Mucosa of descending colon (tissue), 3 donors: ENCODE measurements around the gene OR4D9. TPM values are rescaled to one million over a fixed set of nuclear protein-coding genes. Genes with fewer than 3 reads are reported as not detected.
A peak's percentile ranks its signal among the peaks of the same experiment; 100 is the strongest.

ENCODE experiments used
- ATAC-seq: fragments of 200-7000 bp; cut with Tn5 transposase; one replicate; pipeline ENCODE4 v1.9.1; 2020; ENCODE audit warnings: mild to moderate bottlenecking, moderate library complexity
- DNase-seq, 3 donors: peaks; one replicate each; pipeline ENCODE4 v3.0.0-alpha.2; 2020
- H3K36me3 ChIP-seq: fragments of 200-600 bp; one replicate; pipeline ENCODE4 v1.8.0; 2021; ENCODE audit warnings: low read depth, mild to moderate bottlenecking
- H3K4me1 ChIP-seq: fragments of 200-600 bp; one replicate; pipeline ENCODE4 v1.8.0; 2021; ENCODE audit warnings: low read depth, mild to moderate bottlenecking
- H3K4me3 ChIP-seq: fragments of 200-600 bp; one replicate; pipeline ENCODE4 v1.8.0; 2021; ENCODE audit warnings: mild to moderate bottlenecking
- H3K9me3 ChIP-seq: fragments of 200-600 bp; one replicate; pipeline ENCODE4 v1.8.0; 2021; ENCODE audit warnings: mild to moderate bottlenecking
- intact Hi-C, 2 donors: fragments of 100-400 bp; cut with DNase I in 1 of 2; cut with micrococcal nuclease in 1 of 2; formaldehyde crosslinking; loops; one replicate each; pipeline versions ENCODE4 v1.11.0 to v1.11.1; 2022; cut with DNase I, micrococcal nuclease
- total RNA-seq, 3 donors: library from RNA; stranded (reverse); fragmentation: NEBNext Ultra II Directional in 2 of 3; extraction: Animal tissue kit (Norgen Biotek cat#: 25700) in 2 of 3; gene quantifications; one replicate each; pipeline versions ENCODE4 v1.2.1 to v1.2.4, GENCODE V29; 2021 to 2023
- TF ChIP-seq, protein P1 (sequence below): fragments of 200-600 bp; IDR thresholded peaks from one replicate; pipeline ENCODE4 v1.8.0; 2022; ENCODE audit warnings: antibody characterized with exemption, mild to moderate bottlenecking
- donor health status: DM: no; HTN: no; CAD: no; lungs with moderate emphysema.
- donor health status: DM: no; HTN: no; CAD: no.
- donor health status: DM: no; HTN: yes; CAD: no.

OR4D9 gene
- total RNA-seq, 3 donors from 2014 or later, result not detected

DNA sequence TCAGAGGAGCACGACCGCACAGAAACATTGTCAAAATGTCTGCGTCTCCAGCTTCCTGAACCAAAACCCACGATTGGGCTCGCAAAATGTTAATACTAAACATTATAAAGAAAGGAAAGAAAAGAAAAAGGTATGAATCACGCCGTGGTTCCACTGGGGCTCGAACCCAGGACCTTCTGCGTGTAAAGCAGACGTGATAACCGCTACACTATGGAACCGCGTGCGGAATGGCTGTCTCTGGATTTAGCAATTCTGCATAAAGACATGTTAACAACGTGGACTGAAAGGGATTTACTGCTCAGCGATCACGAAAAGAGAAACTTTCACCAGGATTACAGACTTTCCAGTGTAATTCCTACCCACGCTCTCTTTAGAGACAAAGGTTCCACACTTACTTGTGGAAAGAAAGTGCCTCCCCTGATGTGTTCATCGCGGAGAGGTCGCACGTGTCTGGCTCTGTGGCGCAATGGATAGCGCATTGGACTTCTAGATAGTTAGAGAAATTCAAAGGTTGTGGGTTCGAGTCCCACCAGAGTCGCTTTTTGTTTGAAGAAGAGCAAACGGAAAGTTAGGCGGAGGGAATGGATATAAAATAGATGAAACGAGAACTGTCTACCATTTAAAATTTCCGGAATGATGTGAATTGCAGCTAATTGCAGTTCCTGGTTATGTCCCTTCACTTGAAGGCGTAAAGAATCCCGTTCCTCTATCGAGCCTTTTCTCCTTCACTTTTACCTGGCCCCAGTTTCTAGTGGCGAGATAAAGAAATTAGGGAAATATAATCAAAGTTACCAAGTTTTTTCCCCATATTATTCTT, 39.7 kb downstream of the OR4D9 start:
- H3K9me3 ChIP-seq, result no peaks in the 10 kb centered on the region
- peak; percentile 74 to 80 (median 74) for DNase-seq
- TF ChIP-seq, protein P1, sequence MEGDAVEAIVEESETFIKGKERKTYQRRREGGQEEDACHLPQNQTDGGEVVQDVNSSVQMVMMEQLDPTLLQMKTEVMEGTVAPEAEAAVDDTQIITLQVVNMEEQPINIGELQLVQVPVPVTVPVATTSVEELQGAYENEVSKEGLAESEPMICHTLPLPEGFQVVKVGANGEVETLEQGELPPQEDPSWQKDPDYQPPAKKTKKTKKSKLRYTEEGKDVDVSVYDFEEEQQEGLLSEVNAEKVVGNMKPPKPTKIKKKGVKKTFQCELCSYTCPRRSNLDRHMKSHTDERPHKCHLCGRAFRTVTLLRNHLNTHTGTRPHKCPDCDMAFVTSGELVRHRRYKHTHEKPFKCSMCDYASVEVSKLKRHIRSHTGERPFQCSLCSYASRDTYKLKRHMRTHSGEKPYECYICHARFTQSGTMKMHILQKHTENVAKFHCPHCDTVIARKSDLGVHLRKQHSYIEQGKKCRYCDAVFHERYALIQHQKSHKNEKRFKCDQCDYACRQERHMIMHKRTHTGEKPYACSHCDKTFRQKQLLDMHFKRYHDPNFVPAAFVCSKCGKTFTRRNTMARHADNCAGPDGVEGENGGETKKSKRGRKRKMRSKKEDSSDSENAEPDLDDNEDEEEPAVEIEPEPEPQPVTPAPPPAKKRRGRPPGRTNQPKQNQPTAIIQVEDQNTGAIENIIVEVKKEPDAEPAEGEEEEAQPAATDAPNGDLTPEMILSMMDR, result no peak
- H3K4me1 ChIP-seq, result no peaks in the 10 kb centered on the region
- H3K36me3 ChIP-seq, result no peaks in the 10 kb centered on the region
- ATAC-seq, result peak; percentile 76
- H3K4me3 ChIP-seq, result no peak overlapping the region
- intact Hi-C loops, result no loop called here

DNA sequence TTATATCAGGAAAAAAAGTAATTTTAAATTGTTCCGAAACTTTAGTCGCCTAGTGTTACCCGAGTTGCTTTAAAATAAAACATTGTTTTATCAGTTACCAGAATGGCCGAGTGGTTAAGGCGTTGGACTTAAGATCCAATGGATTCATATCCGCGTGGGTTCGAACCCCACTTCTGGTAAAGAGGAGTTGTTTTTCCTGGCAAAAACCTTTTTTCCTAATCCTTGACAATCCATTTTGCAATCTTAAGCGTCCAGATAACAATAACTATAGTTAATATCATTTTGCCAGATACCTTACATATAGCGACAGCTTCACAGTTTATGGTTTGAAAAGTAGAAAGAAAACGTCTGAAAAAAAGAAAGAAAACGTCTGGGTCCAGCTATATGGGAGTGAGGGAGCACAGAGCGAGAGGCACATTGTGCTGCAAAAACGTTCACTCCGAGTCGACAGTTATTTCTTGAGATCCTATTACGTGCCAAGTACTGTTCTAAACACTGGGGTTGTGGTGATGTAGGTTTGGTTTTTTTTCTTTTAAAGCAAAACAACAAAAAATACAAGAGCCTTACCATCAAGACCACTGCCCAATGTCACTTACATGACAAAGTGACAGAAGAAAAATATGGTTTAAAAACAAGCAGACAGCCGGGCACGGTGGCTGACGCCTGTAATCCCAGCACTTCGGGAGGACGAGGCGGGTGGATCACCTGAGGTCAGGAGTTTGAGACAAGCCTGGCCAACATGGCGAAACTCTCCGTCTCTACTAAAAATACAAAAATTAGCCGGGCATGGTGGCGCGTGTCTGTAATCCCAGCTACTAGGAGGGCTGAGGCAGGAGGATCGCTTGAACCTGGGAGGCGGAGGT, 40.6 kb downstream of the OR4D9 start:
- H3K4me3 ChIP-seq, result no peak overlapping the region
- H3K9me3 ChIP-seq, result no peaks in the 10 kb centered on the region
- no peak for DNase-seq
- H3K4me1 ChIP-seq, result no peaks in the 10 kb centered on the region
- ATAC-seq, result no peak
- intact Hi-C loops, result no loop called here
- TF ChIP-seq, protein P1, result no peak
- no peaks in the 10 kb centered on the region for H3K36me3 ChIP-seq

DNA sequence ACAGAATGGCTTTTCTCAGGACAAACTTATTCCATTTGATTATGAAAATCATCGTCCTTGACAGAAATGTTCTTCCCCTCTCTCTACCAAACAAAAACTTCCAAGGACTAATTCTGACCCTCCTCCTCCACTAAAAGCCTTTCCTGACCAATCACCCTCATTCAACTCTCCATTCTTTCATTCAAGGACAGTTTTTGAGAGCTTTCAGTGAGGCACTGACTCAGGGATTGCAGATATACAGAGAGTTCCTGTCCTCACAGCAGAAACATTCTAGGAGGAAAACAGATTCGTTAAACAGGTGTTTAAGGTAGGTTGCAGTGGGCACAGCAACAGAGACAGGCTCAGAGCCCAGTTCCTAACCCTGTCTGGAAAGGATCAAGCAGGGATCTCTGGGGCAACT, 41.5 kb downstream of the OR4D9 start:
- H3K36me3 ChIP-seq, result no peaks in the 10 kb centered on the region
- intact Hi-C loops, result no loop called here
- no peaks in the 10 kb centered on the region for H3K9me3 ChIP-seq
- DNase-seq (no peak), ATAC-seq (no peak)
- H3K4me3 ChIP-seq, result no peak overlapping the region
- TF ChIP-seq, protein P1, result no peak
- no peaks in the 10 kb centered on the region for H3K4me1 ChIP-seq

DNA sequence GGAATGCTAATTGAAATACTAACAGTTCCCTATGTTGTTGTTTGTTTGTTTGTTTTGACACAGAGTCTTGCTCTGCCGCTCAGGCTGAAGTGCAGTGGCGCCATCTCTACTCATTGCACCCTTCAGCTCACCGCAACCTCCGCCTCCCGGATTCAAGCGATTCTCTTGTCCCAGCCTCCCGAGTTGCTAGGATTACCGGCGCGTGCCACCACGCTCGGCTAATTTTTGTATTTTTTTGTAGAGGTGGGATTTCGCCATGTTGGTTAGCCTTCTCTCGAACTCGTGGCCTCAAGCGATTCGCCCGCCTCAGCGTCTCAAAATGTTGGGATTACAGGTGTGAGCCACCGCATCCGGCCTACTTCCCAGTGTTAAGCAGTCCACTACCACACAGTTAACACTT, 42.0 kb downstream of the OR4D9 start:
- DNase-seq (no peak), ATAC-seq (no peak)
- TF ChIP-seq, protein P1, result no peak
- Histone ChIP-seq H3K4me3 (no peak overlapping the region), H3K36me3 (no peaks in the 10 kb centered on the region), H3K4me1 (no peaks in the 10 kb centered on the region), H3K9me3 (no peaks in the 10 kb centered on the region)
- intact Hi-C loops, result no loop called here

DNA sequence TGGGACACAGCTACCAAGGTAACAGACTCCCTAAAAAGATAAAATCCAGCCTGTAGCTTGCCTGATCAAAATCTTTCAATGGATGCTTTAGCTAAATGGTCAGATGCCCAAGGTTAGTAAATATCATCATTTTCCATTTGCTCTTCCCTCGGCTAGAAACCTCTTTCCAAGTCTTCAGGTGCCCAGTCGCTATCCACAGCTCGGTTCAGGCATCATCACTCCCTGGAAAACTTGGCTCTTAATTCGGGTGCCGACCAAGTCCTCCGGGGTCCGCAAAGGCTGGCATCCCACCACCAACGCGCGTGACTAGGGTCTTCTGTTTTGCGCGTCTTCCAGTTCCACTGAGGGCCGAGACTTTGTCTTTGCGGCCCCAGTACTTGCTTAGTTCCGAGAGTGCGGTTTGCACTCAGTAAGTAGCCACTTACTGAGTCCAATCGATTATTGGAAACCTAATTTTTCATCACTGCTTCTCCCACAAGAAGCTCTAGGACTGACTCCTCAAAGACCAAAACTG, 44.3 kb downstream of the OR4D9 start:
- Histone ChIP-seq H3K4me3 (no peak overlapping the region), H3K9me3 (no peaks in the 10 kb centered on the region), H3K4me1 (no peaks in the 10 kb centered on the region), H3K36me3 (no peaks in the 10 kb centered on the region)
- intact Hi-C loops, result no loop called here
- TF ChIP-seq, protein P1, result no peak
- DNase-seq, result no peak
- no peak for ATAC-seq
